Globus pallidus (tissue), 1 donor: ENCODE results near the gene KLB.
"Not testable (repeated sequence)": the region's sequence is repeated elsewhere in the genome, so short reads cannot be mapped to it uniquely, and the experiment has no call there.

Experiments
- DNase-seq: peaks from one replicate; pipeline ENCODE4 v3.0.0-alpha.2; 2015; ENCODE audit warnings: low spot score

The KLB gene

GRCh38 chr4:39406763-39407583 lies at the start of gene KLB:
Gene KLB, plus strand, starts transcription at chr4:39406930. Its CDS starts 20 bp downstream, at chr4:39406950.
- no peak for DNase-seq

GRCh38 chr4:39357002-39357401 lies 49.7 kb upstream of the KLB start:
- DNase-seq, result no peak

- DNase-seq, result not testable (repeated sequence)
Observed at GRCh38 chr4:39360611-39361010, 46.1 kb upstream of the KLB start.

- no peak for DNase-seq
Observed at GRCh38 chr4:39362827-39363226, 43.9 kb upstream of the KLB start.

GRCh38 chr4:39363773-39364393 lies 42.8 kb upstream of the KLB start:
- DNase-seq, result no peak

- no peak for DNase-seq
Observed at GRCh38 chr4:39365360-39365759, 41.4 kb upstream of the KLB start.

- peak; percentile 81 for DNase-seq
Observed at GRCh38 chr4:39365830-39366771, 40.6 kb upstream of the KLB start, which contains the start of gene RFC1. Gene RFC1, minus strand, starts transcription at chr4:39366362. Its CDS starts 121 bp downstream, at chr4:39366241.

GRCh38 chr4:39367166-39367565 lies 39.6 kb upstream of the KLB start:
- DNase-seq, result no peak

- DNase-seq, result no peak
Observed at GRCh38 chr4:39369301-39369700, 37.4 kb upstream of the KLB start.

- not testable (repeated sequence) for DNase-seq
Observed at GRCh38 chr4:39371209-39371608, 35.5 kb upstream of the KLB start.

GRCh38 chr4:39375478-39375877 lies 31.3 kb upstream of the KLB start:
- no peak for DNase-seq

GRCh38 chr4:39383690-39384089 lies 23.0 kb upstream of the KLB start:
- DNase-seq, result no peak

GRCh38 chr4:39384563-39384962 lies 22.2 kb upstream of the KLB start:
- DNase-seq, result no peak

- no peak for DNase-seq
Observed at GRCh38 chr4:39390603-39391002, 16.1 kb upstream of the KLB start.

- DNase-seq, result no peak
Observed at GRCh38 chr4:39394706-39395105, 12.0 kb upstream of the KLB start.

- not testable (repeated sequence) for DNase-seq
Observed at GRCh38 chr4:39401640-39402039, 5.1 kb upstream of the KLB start.

- DNase-seq, result no peak
Observed at GRCh38 chr4:39407584-39407885, 805 bp downstream of the KLB start.

GRCh38 chr4:39410415-39410814 lies 3.7 kb downstream of the KLB start:
- DNase-seq, result peak; percentile 16

- not testable (repeated sequence) for DNase-seq
Observed at GRCh38 chr4:39411561-39411960, 4.8 kb downstream of the KLB start.

- no peak for DNase-seq
Observed at GRCh38 chr4:39415678-39416283, 9.1 kb downstream of the KLB start.

- no peak for DNase-seq
Observed at GRCh38 chr4:39422247-39422646, 15.5 kb downstream of the KLB start.

GRCh38 chr4:39425297-39425696 lies 18.6 kb downstream of the KLB start:
- not testable (repeated sequence) for DNase-seq
